ENCODE data around the gene ADAM12. TPM values are rescaled to one million over a fixed set of nuclear protein-coding genes. Genes with fewer than 3 reads are reported as not detected.
A peak's percentile ranks its signal among the peaks of the same experiment; 100 is the strongest.

The ADAM12 gene
- total RNA-seq, 2 experiments from 2014 or later: 0.36 to 0.97 TPM

DNA sequence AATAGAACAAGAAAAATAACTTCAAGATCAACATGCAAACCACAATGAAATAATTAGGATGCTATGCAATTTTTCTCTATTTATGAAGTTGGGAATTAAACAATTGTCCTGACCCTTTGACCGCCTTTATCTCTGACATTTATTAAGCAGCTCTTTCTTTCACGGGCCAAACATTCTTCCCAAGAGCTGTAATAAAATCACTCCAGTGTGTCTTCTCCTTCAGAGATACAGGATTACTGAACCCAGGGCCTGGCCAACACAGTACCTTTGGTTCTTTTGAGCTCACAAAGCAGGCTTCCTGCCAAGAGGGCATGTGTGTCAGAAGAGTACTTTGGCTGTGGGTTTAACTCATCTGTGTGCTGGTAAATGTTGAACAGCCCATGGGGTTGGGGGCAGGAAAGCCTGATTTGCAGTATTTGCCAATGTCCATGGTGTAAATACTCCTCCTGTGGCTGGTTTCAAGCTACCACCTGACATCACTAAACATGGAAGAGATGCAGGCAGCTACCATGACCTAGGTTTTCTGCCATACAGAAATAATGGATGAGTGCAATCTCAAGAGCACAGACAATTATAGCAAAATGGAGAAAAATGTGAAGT is 370.2 kb downstream of the ADAM12 start:
- no peak for DNase-seq
- no peaks in the 10 kb centered on the region for H3K9me3 Mint-ChIP-seq
- intact Hi-C loops (cut with micrococcal nuclease): no loop called here
- CTCF ChIA-PET: no interaction called here
- POLR2A ChIA-PET: no interaction called here
- H3K4me3 Mint-ChIP-seq: no peak overlapping the region
- H3K27ac Mint-ChIP-seq: no peak overlapping the region
- H3K27me3 Mint-ChIP-seq: peaks cover 2% of the 10 kb centered on the region
- H3K4me1 Mint-ChIP-seq (ENCODE audit: low read depth): no peaks in the 10 kb centered on the region
- H3K36me3 Mint-ChIP-seq: no peaks in the 10 kb centered on the region

DNA sequence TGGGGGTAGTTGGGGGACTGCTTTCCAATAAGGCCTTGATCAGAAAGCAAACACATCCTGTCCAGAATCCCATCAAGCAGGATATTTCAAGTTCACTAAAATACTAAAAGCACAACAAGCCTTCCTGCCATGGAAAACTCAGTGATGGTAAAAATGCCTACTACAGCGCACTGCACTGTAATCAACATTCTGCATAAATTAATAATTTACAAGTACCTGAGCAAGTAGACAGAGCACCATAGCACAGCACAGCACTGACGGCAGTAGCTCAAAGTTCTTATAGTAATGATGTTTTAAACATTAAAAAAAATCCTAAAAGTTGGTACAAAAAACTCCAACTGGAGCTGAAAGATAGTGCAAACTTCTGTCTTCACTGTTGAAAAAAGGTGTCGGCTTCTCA is 371.4 kb downstream of the ADAM12 start:
- no peak for DNase-seq
- no peaks in the 10 kb centered on the region for H3K4me1 Mint-ChIP-seq (ENCODE audit: low read depth)
- no peaks in the 10 kb centered on the region for H3K9me3 Mint-ChIP-seq
- POLR2A ChIA-PET: no interaction called here
- H3K4me3 Mint-ChIP-seq: no peak overlapping the region
- CTCF ChIA-PET: no interaction called here
- H3K27me3 Mint-ChIP-seq: peaks cover 2% of the 10 kb centered on the region
- H3K27ac Mint-ChIP-seq: no peak overlapping the region
- no peaks in the 10 kb centered on the region for H3K36me3 Mint-ChIP-seq
- intact Hi-C loops (cut with micrococcal nuclease): no loop called here

DNA sequence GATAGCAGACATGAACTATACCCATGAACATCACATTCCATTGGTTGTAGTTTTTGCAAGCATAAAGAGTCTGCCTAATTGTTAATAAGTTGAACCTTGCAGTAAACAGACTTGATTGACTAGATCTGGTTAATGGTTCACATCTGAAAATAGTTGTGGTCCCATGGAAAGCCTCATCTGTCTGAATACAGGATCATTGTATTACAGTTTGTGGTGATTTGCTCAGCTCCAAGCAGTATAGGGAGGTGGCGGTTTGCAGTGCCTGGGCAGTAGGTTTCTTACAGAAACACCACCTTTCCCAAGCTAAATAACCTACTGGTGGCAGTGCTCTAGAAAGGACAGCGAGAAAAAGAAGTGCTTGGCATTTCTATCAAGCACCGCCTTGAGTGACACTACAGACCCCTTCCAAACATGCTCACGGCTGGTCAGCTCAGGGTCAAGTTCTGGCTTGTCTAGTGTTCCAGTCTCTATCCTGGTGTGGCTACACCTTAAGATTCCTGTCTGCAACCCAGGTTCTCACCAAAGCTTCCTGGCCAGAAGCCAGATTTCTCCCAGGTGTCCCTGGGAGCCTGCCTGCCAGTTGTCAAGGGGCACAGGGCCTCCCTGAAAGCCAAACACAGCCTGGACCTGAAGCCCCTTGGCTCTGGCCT is 372.0 kb downstream of the ADAM12 start:
- CTCF ChIA-PET: no interaction called here

DNA sequence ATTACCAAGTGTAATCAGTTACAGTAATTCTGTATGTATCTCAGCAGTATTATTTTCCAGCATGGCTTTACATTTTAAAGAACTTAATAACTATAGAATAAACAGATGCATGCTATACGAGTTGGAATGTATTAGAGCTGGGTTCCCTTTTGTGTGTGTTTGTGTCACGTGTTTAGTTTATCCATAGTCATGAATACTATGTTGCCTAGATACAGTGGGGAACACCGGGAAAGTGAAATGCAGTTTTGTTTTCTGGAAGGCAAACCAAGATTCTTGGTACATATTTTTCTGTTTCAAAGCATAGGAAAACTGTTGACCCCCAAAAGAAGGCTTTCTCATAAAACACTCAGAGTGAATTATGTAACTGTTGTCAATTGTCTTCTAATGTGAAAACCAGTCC is 372.9 kb downstream of the ADAM12 start:
- POLR2A ChIA-PET: no interaction called here

More for the DNA sequence above, 372.0 kb downstream of the ADAM12 start:
- POLR2A ChIA-PET: no interaction called here
- Mint-ChIP-seq H3K27me3 (peaks cover 1% of the 10 kb centered on the region), H3K36me3 (no peaks in the 10 kb centered on the region), H3K9me3 (no peaks in the 10 kb centered on the region), H3K4me1 (ENCODE audit: low read depth) (no peaks in the 10 kb centered on the region), H3K4me3 (no peak overlapping the region), H3K27ac (no peak overlapping the region)
- intact Hi-C loops (cut with micrococcal nuclease): no loop called here
- no peak for DNase-seq

DNA sequence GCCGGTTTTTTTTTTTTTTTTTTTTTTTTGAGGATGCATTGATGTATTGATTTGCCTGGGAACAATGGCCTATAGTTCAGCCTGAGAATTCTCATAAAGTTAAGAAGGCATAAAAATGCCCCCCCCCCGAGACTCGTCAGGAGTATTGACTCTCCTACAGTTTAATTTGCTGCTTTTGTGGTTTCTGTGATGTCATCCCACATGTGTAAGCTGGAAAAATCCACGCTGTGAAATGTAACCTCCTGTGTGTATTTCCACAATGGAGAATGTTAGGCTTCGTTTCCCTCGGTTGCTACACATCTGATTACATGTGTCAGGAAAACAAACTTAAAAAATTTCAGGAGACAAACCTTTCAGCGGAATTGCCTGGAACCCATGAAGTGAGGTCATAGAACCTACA is 374.0 kb downstream of the ADAM12 start:
- Mint-ChIP-seq H3K4me1 (ENCODE audit: low read depth) (no peaks in the 10 kb centered on the region), H3K4me3 (no peak overlapping the region), H3K36me3 (no peaks in the 10 kb centered on the region), H3K27ac (no peak overlapping the region), H3K27me3 (peaks cover 1% of the 10 kb centered on the region), H3K9me3 (no peaks in the 10 kb centered on the region)
- ChIA-PET POLR2A (no interaction called here), CTCF (no interaction called here)
- no peak for DNase-seq
- intact Hi-C loops (cut with micrococcal nuclease): no loop called here

More for the DNA sequence above, 372.9 kb downstream of the ADAM12 start:
- CTCF ChIA-PET: no interaction called here
- Mint-ChIP-seq H3K9me3 (no peaks in the 10 kb centered on the region), H3K4me1 (ENCODE audit: low read depth) (no peaks in the 10 kb centered on the region), H3K27me3 (peaks cover 1% of the 10 kb centered on the region), H3K36me3 (no peaks in the 10 kb centered on the region), H3K4me3 (no peak overlapping the region), H3K27ac (no peak overlapping the region)
- no peak for DNase-seq
- intact Hi-C loops (cut with micrococcal nuclease): no loop called here

DNA sequence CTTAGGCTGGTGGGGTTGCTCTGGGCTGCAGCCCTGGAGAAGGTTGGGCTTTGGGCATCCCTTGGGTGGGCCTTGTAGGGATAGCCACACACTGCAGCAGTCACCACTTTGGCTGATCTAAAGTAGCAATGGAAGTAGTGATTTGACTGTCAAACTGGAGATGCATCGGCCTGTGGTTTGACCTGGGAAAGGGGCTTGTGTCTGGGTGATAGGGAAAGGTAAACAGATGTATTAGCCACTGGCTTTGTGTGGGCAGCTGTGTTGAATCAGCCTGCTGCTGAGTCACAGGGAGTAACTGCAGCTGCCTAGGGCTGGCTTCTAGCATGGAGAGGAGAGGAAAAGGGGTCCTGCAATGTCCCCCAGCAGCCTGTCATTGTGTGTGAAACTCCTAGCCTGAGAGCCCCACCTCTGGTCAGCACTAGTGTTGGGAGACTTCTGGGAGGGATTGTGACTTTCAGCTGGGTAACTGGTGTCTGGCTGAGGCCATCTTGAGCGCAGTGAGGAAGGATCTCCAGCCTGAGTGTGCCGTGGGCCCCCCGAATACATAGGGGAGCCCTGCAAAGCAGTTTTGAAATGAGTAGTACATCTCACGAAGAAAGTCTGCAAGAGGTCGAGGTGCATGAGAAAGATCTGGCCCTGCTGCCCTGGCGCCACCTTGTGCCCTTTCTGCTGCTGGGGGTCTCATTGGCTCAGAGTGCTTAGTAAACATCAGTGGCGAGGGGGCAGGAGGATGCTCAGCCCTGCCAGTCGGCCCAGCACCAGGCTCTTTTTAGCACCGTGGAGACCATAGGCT is 374.6 kb downstream of the ADAM12 start:
- intact Hi-C loops (cut with micrococcal nuclease): no loop called here
- DNase-seq: peak; percentile 22
- Mint-ChIP-seq H3K27ac (no peak overlapping the region), H3K9me3 (no peaks in the 10 kb centered on the region), H3K36me3 (no peaks in the 10 kb centered on the region), H3K4me3 (no peak overlapping the region), H3K4me1 (ENCODE audit: low read depth) (no peaks in the 10 kb centered on the region), H3K27me3 (peaks cover 1% of the 10 kb centered on the region)
- POLR2A ChIA-PET: no interaction called here
- CTCF ChIA-PET: no interaction called here

DNA sequence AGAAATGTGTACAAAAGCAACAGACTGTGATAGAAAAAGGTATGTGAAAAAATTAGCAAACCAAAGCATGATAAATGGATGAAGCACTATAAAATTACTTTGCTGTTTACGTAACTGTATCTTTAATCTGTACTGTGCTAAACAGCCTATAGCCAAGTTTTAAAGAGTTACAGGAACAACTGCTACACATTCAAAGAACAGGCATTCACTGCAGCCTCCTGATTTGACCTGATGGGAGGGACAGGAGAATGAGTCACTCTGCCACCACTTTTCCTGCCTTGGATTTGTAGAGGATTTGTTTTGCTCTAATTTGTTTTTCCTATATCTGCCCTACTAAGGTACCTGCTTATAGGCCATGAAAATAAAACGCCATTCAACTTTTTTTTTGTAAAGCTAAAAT is 375.8 kb downstream of the ADAM12 start:
- no peak overlapping the region for H3K4me3 Mint-ChIP-seq
- intact Hi-C loops (cut with micrococcal nuclease): no loop called here
- no peak overlapping the region for H3K27ac Mint-ChIP-seq
- POLR2A ChIA-PET: no interaction called here
- H3K27me3 Mint-ChIP-seq: peaks cover 1% of the 10 kb centered on the region
- H3K36me3 Mint-ChIP-seq: no peaks in the 10 kb centered on the region
- CTCF ChIA-PET: interaction anchor here (0.9 kb wide), 1 partner anchor 9 kb away, joined by 4 read pairs; no protein-coding TSS in a partner anchor
- no peaks in the 10 kb centered on the region for H3K9me3 Mint-ChIP-seq
- H3K4me1 Mint-ChIP-seq (ENCODE audit: low read depth): no peaks in the 10 kb centered on the region
- no peak for DNase-seq

DNA sequence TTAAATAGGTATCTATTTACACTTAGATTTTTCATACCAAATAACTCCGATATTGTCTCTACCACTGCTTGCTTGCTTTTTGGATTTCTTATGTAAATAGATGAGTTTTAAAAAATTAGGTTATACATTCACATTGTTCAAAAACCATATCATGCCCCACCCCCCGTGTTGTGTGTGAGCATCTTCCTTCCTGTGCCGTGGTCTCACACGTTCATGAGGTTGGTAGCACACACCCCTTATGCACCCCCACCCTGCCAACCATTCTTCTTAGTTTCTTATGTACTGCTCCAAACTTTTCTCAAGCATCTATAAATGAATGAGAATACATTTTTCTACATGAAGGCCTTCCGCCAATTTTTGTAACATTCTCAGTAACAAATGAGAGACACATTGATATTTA is 376.3 kb downstream of the ADAM12 start:
- DNase-seq: no peak
- Mint-ChIP-seq H3K4me3 (no peak overlapping the region), H3K4me1 (ENCODE audit: low read depth) (no peaks in the 10 kb centered on the region), H3K27me3 (peaks cover 1% of the 10 kb centered on the region), H3K27ac (no peak overlapping the region), H3K9me3 (no peaks in the 10 kb centered on the region), H3K36me3 (no peaks in the 10 kb centered on the region)
- POLR2A ChIA-PET: no interaction called here
- intact Hi-C loops (cut with micrococcal nuclease): no loop called here
- CTCF ChIA-PET: interaction anchor here (0.9 kb wide), 1 partner anchor 9 kb away, joined by 4 read pairs; no protein-coding TSS in a partner anchor

DNA sequence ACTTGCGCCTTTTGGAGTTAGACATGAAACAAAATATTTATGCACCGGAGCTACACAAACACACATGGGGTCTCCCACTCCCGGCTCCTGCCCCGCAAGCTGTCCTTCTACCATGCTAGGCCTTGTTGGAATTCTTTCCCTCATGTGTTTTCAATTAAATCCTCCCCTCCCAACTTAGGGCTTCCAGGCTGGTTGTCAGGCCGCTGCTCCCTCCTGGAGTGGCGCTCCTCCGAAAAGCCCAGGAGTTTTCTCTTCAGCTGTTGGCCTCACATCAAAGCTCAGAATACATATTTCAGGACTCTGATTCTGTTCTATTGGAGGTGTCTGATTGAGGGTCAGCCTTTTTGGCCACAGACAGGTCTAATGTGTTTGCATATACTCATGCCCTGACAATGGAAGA is 378.6 kb downstream of the ADAM12 start:
- intact Hi-C loops (cut with micrococcal nuclease): no loop called here
- DNase-seq: no peak
- ChIA-PET POLR2A (no interaction called here), CTCF (interaction anchor here (0.7 kb wide), 1 partner anchor 199 kb away, joined by 3 read pairs; no protein-coding TSS in a partner anchor)
- Mint-ChIP-seq H3K9me3 (no peaks in the 10 kb centered on the region), H3K27ac (no peak overlapping the region), H3K4me3 (no peak overlapping the region), H3K36me3 (no peaks in the 10 kb centered on the region), H3K27me3 (peaks cover 1% of the 10 kb centered on the region), H3K4me1 (ENCODE audit: low read depth) (no peaks in the 10 kb centered on the region)

DNA sequence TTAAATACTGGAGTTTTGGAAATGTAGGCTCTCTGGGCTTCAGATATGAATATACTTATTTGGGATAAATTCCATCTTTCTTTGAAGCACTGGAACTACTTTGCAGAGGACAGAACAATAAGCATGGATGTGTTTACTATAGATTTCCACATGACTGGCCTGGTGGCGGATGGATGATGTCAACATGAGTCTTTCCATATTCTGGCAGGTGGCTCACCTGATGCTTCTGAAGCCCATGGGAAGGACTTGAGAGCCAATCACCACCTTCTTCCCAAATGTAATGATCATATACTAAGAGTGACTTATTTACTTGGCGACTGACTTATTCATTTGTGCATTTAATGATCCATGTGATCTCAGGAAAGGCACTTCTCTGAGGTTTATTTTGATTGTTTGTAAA is 381.4 kb downstream of the ADAM12 start:
- DNase-seq: no peak
- intact Hi-C loops (cut with micrococcal nuclease): no loop called here
- no peaks in the 10 kb centered on the region for H3K36me3 Mint-ChIP-seq
- peaks cover 1% of the 10 kb centered on the region for H3K27me3 Mint-ChIP-seq
- H3K4me1 Mint-ChIP-seq (ENCODE audit: low read depth): no peaks in the 10 kb centered on the region
- no peaks in the 10 kb centered on the region for H3K9me3 Mint-ChIP-seq
- CTCF ChIA-PET: no interaction called here
- H3K27ac Mint-ChIP-seq: no peak overlapping the region
- POLR2A ChIA-PET: no interaction called here
- H3K4me3 Mint-ChIP-seq: no peak overlapping the region

DNA sequence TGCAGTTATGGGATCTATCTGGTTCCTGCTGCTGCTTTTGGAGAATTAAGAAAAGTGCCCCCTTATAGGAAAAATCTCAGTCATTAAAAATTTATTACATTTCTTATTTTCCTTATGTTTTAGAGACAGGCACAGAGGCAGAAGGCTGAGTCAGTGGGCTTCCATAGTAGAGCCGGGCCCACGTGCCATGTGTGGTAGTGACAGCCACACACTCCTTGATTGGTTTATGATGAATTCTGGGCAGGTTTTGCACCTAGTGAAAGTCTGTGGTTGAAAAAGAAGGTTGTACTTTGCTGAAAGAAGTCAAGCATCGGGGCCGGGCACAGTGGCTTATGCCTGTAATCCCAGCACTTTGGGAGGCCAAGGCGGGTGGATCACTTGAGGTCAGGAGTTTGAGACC is 382.0 kb downstream of the ADAM12 start:
- POLR2A ChIA-PET: no interaction called here
- H3K27me3 Mint-ChIP-seq: no peaks in the 10 kb centered on the region
- DNase-seq: no peak

DNA sequence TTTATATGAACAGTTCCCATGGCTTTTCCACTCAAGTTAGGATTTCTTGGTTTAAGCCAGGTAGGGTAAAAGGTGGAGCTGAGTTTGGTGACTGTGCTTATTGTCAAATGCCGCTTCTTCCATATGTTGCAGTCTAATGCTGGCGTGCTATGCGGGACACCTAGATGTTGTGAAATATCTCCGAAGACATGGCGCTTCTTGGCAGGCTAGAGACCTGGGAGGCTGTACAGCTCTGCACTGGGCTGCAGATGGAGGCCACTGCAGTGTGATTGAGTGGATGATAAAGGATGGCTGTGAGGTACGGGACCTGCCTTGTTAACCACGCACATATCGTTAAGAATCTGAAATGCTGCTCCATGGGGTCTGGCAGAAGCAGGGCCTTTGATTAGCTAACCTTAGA is 383.5 kb downstream of the ADAM12 start:
- no peaks in the 10 kb centered on the region for H3K9me3 Mint-ChIP-seq
- H3K4me1 Mint-ChIP-seq (ENCODE audit: low read depth): no peaks in the 10 kb centered on the region
- no peaks in the 10 kb centered on the region for H3K36me3 Mint-ChIP-seq
- H3K27ac Mint-ChIP-seq: no peak overlapping the region
- CTCF ChIA-PET: no interaction called here
- intact Hi-C loops (cut with micrococcal nuclease): no loop called here
- no peak for DNase-seq
- POLR2A ChIA-PET: no interaction called here
- H3K27me3 Mint-ChIP-seq: peaks cover under 1% of the 10 kb centered on the region
- H3K4me3 Mint-ChIP-seq: no peak overlapping the region

More for the DNA sequence above, 382.0 kb downstream of the ADAM12 start:
- Mint-ChIP-seq H3K36me3 (no peaks in the 10 kb centered on the region), H3K27ac (no peak overlapping the region), H3K4me1 (ENCODE audit: low read depth) (no peaks in the 10 kb centered on the region), H3K4me3 (no peak overlapping the region), H3K9me3 (no peaks in the 10 kb centered on the region)
- intact Hi-C loops (cut with micrococcal nuclease): no loop called here
- CTCF ChIA-PET: no interaction called here

DNA sequence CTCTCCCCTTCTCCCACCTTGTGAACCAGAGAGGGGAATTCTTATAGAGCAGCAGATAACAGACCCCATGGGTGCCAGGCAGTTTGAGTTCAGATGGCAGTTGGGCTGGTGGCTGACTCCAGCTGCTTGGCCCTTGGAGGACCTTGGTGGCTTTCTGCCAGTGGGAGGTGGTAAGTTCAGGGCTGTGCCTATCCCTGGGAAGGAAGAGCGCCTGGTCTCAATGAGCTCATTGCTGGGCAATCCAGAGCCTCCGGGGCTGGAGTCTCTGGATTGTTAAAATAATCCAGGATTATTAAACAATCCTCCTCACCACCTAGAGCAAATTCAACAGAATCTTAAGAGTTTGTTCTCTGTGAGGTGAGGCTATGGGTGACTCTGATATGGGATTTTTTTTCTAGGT is 386.7 kb downstream of the ADAM12 start:
- Mint-ChIP-seq H3K4me1 (ENCODE audit: low read depth) (no peaks in the 10 kb centered on the region), H3K27ac (no peak overlapping the region), H3K36me3 (no peaks in the 10 kb centered on the region), H3K9me3 (no peaks in the 10 kb centered on the region), H3K4me3 (no peak overlapping the region), H3K27me3 (peaks cover 4% of the 10 kb centered on the region)
- POLR2A ChIA-PET: no interaction called here
- CTCF ChIA-PET: no interaction called here
- DNase-seq: no peak
- intact Hi-C loops (cut with micrococcal nuclease): no loop called here
